GM12878 (cell line): ENCODE measurements around the gene DTL. TPM values are rescaled to one million over a fixed set of nuclear protein-coding genes. Genes with fewer than 3 reads are reported as not detected.

Source experiments
- ATAC-seq: fragments of 200-7000 bp; cut with Tn5 transposase; 3 replicates; pipeline ENCODE4 v1.9.1; 2020; ENCODE audit warnings: mild to moderate bottlenecking, moderate library complexity
- BruUV-seq: library from RNA; stranded (reverse); fragments of 400-500 nt; replicated peaks from 2 replicates; lab custom pipeline; 2021; lab: Mats Ljungman, UMichigan
- CTCF ChIA-PET: fragments of 300-600 bp; sonication (Branson Sonifier 250); formaldehyde crosslinking; extraction: SDS; loops from one replicate; lab custom pipeline; 2021; ENCODE audit warnings: inconsistent platforms; lab: Yijun Ruan, JAX
- POLR2A ChIA-PET: fragments of 350-600 bp; formaldehyde crosslinking; extraction: SDS; loops from one replicate; lab custom pipeline; 2021; ENCODE audit warnings: inconsistent platforms; lab: Charles Lee
- RAD21 ChIA-PET: fragments of 300-600 bp; sonication (Branson Sonifier 250); formaldehyde crosslinking; loops from one replicate; lab custom pipeline; 2023; ENCODE audit warnings: antibody characterized with exemption; ENCODE audit not compliant: unreplicated experiment; lab: Charles Lee
- SMC1A ChIA-PET: fragments of 300-600 bp; sonication (Branson Sonifier 250); formaldehyde crosslinking; loops from one replicate; lab custom pipeline; 2023; ENCODE audit not compliant: unreplicated experiment, uncharacterized antibody; lab: Charles Lee
- DNase-seq: peaks from one replicate; pipeline ENCODE4 v3.0.0-alpha.2; 2011; ENCODE audit warnings: low read depth, low spot score
- FAIRE-seq: peaks from 3 replicates; lab custom pipeline; 2011; peaks lifted over from hg19 to GRCh38; lab: Jason Lieb, UNC
- H2AFZ ChIP-seq: 2 replicates; pipeline ENCODE4 v1.6.0; 2011; ENCODE audit warnings: low read depth, low read length, control low read depth; ENCODE audit not compliant: control insufficient read depth
- H3K27ac ChIP-seq: 2 replicates; pipeline ENCODE4 v1.5.1; 2011; ENCODE audit warnings: control low read depth; ENCODE audit not compliant: control insufficient read depth, insufficient read depth
- H3K27me3 ChIP-seq, 2 experiments: replicated peaks in 1 of 2; 2 replicates each; pipeline versions ENCODE4 v1.6.0 to v1.6.1; 2011; ENCODE audit warnings: low read length in 1 of 2; ENCODE audit not compliant: control insufficient read depth in 2 of 2, insufficient read depth in 2 of 2
- H3K36me3 ChIP-seq, 2 experiments: 2 replicates each; pipeline ENCODE4 v1.5.1; 2011; ENCODE audit warnings: low read length in 1 of 2; ENCODE audit not compliant: control insufficient read depth in 2 of 2, insufficient read depth in 2 of 2
- H3K4me1 ChIP-seq: 2 replicates; pipeline ENCODE4 v1.6.1; 2011; ENCODE audit warnings: mild to moderate bottlenecking, low read length, moderate library complexity, mixed read lengths; ENCODE audit not compliant: control insufficient read depth, insufficient read depth
- H3K4me2 ChIP-seq: 2 replicates; pipeline ENCODE4 v1.6.0; 2011; ENCODE audit warnings: control low read depth; ENCODE audit not compliant: control insufficient read depth, insufficient read depth
- H3K4me3 ChIP-seq: fragments of 200-600 bp; sonication (generic); 2 replicates; pipeline ENCODE4 v1.5.1; 2016
- H3K79me2 ChIP-seq: 2 replicates; pipeline ENCODE4 v1.6.0; 2011; ENCODE audit warnings: low read length; ENCODE audit not compliant: control insufficient read depth, insufficient read depth
- H3K9ac ChIP-seq: 2 replicates; pipeline ENCODE4 v1.8.0; 2011; ENCODE audit warnings: low read length, control low read depth, mixed read lengths; ENCODE audit not compliant: control insufficient read depth, insufficient read depth
- H3K9me3 ChIP-seq: replicated peaks from 3 replicates; pipeline ENCODE4 v1.5.1; 2011; ENCODE audit warnings: mild to moderate bottlenecking, low read length; ENCODE audit not compliant: control insufficient read depth, insufficient read depth
- H4K20me1 ChIP-seq: 2 replicates; pipeline ENCODE4 v1.6.0; 2011; ENCODE audit not compliant: control insufficient read depth, insufficient read depth
- EP300 ChIP-seq, 2 experiments: fragments of 150-350 bp in 1 of 2; IDR thresholded peaks; 2 replicates each; pipeline ENCODE4 v1.6.1; 2011 to 2012; ENCODE audit warnings: low read depth in 2 of 2, low read length in 2 of 2, borderline replicate concordance in 1 of 2, improper control_type of control experiment in 1 of 2, inconsistent platforms in 1 of 2; ENCODE audit not compliant: control insufficient read depth in 1 of 2
- SREBF2 ChIP-seq: IDR thresholded peaks from 2 replicates; pipeline ENCODE4 v1.6.1; 2012; ENCODE audit warnings: mild to moderate bottlenecking, low read length
- WGBS: methylation state at CpG from one replicate; pipeline ENCODE4 v1.1.6; 2016; ENCODE audit warnings: low lambda C conversion rate; ENCODE audit not compliant: insufficient replicate concordance, insufficient coverage; ENCODE audit errors: missing lambda C conversion rate; 5-methylcytosine and 5-hydroxymethylcytosine counted together
- in situ Hi-C: fragments of 300-500 bp; cut with MboI; formaldehyde crosslinking; loops from 9 replicates; pipeline ENCODE4 v1.14.3; 2018; ENCODE audit warnings: mixed read lengths
- intact Hi-C: fragments of 100-400 bp; cut with micrococcal nuclease; formaldehyde crosslinking; loops from one replicate; pipeline ENCODE4 v1.14.2; 2022; ENCODE audit not compliant: unreplicated experiment
- polyA plus RNA-seq, 11 experiments: library from polyadenylated mRNA; depleted of rRNA in 4 of 11; unstranded in 6 of 11; stranded (reverse) in 5 of 11; fragments of >200 nt; fragmentation: Nextera tagmentation in 4 of 11; fragmentation: Illumina TruSeq in 1 of 11; extraction: Ambion mirVana in 4 of 11; extraction: Trizol in 1 of 11; gene quantifications; 1 replicate in 1 of 11; 2 replicates in 10 of 11; pipeline versions ENCODE4 v1.2.1 to v1.2.3, GENCODE V29; 2011 to 2016; ENCODE audit warnings: inconsistent platforms in 2 of 11, missing spikeins in 2 of 11, low read depth in 1 of 11
- total RNA-seq, 4 experiments: library from RNA; depleted of rRNA in 3 of 4; stranded (reverse); fragments of >200 nt in 3 of 4; fragmentation: Illumina TruSeq in 1 of 4; extraction: Trizol in 1 of 4; gene quantifications; 2 replicates each; pipeline versions ENCODE4 v1.2.1 to v1.2.3, GENCODE V29; 2013 to 2021
- TF ChIP-seq, protein P1 (sequence below): fragments of 450-650 bp; formaldehyde crosslinking; IDR thresholded peaks from 2 replicates; pipeline ENCODE4 v1.5.0; 2022; ENCODE audit warnings: mild to moderate bottlenecking, missing genetic modification characterization
- TF ChIP-seq, protein P2 (sequence below): IDR thresholded peaks from 2 replicates; pipeline ENCODE4 v1.6.1; 2012; ENCODE audit warnings: mild to moderate bottlenecking, low read depth, low read length

The DTL gene
- total and polyA plus RNA-seq, 10 of the 15 experiments (the other 5 are each of a cell fraction or from before 2014, with no cell fraction given) = 24.1 to 73.4 (median 52.2) TPM

DNA sequence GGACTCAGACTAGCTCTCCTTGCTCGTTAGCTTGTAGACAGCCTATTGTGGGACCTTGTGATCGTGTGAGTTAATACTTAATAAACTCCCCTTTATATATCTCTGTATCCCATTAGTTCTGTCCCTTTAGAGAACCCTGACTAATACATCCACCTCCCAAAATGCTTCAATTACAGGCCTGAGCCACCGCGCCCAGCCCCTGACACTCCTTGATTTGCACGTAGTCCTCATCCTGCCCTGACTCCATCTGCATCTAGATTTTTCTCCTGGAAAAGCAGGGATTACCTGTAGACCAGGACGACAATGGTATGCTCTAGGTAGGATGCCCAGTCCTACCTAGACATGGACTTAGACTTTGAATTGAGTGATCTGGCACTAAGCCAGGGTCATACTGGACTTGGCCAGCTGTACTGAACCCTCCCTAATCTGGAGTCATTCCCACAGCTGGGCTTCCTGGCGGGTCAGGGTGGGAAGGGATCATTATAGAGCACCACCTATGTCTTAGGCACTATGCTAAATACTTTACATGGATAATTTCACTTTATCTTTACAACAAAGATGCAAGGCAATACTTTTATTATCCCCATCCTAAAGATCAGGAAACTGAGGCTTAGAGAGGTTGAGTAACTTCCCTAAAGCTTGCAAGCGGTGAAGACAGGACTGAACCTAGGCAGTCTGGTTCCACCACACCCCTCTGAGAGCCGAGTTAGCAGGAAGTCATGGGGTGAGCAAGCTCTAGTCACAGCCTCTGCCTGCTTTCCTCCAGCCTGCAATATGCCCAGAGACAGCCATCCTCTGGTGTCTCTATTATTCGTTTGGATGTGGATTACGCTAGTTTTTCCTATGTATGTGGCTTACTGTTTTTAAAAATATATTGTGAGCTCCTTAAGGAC is 89.4 kb downstream of the DTL start:
- H3K9me3 ChIP-seq = no peaks in the 10 kb centered on the region
- CTCF ChIA-PET = no interaction called here
- H3K36me3 ChIP-seq = peaks cover 0 to 2% of the 10 kb centered on the region in 2 experiments; a peak in 3 of 4 replicates
- H3K27ac ChIP-seq = no peak overlapping the region
- intact Hi-C loops (no loop called here), in situ Hi-C loops (no loop called here)
- TF ChIP-seq, protein P1, sequence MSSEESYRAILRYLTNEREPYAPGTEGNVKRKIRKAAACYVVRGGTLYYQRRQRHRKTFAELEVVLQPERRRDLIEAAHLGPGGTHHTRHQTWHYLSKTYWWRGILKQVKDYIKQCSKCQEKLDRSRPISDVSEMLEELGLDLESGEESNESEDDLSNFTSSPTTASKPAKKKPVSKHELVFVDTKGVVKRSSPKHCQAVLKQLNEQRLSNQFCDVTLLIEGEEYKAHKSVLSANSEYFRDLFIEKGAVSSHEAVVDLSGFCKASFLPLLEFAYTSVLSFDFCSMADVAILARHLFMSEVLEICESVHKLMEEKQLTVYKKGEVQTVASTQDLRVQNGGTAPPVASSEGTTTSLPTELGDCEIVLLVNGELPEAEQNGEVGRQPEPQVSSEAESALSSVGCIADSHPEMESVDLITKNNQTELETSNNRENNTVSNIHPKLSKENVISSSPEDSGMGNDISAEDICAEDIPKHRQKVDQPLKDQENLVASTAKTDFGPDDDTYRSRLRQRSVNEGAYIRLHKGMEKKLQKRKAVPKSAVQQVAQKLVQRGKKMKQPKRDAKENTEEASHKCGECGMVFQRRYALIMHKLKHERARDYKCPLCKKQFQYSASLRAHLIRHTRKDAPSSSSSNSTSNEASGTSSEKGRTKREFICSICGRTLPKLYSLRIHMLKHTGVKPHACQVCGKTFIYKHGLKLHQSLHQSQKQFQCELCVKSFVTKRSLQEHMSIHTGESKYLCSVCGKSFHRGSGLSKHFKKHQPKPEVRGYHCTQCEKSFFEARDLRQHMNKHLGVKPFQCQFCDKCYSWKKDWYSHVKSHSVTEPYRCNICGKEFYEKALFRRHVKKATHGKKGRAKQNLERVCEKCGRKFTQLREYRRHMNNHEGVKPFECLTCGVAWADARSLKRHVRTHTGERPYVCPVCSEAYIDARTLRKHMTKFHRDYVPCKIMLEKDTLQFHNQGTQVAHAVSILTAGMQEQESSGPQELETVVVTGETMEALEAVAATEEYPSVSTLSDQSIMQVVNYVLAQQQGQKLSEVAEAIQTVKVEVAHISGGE (CRISPR knock-in tag) = no peak
- TF ChIP-seq SREBF2 (no peak), EP300 (IDR thresholded peaks at IDR 0.05; ENCODE audit: borderline replicate concordance in 1 of 2, control insufficient read depth in 1 of 2, low read depth in 2 of 2, low read length in 2 of 2) (no peak)
- TF ChIP-seq, protein P2, sequence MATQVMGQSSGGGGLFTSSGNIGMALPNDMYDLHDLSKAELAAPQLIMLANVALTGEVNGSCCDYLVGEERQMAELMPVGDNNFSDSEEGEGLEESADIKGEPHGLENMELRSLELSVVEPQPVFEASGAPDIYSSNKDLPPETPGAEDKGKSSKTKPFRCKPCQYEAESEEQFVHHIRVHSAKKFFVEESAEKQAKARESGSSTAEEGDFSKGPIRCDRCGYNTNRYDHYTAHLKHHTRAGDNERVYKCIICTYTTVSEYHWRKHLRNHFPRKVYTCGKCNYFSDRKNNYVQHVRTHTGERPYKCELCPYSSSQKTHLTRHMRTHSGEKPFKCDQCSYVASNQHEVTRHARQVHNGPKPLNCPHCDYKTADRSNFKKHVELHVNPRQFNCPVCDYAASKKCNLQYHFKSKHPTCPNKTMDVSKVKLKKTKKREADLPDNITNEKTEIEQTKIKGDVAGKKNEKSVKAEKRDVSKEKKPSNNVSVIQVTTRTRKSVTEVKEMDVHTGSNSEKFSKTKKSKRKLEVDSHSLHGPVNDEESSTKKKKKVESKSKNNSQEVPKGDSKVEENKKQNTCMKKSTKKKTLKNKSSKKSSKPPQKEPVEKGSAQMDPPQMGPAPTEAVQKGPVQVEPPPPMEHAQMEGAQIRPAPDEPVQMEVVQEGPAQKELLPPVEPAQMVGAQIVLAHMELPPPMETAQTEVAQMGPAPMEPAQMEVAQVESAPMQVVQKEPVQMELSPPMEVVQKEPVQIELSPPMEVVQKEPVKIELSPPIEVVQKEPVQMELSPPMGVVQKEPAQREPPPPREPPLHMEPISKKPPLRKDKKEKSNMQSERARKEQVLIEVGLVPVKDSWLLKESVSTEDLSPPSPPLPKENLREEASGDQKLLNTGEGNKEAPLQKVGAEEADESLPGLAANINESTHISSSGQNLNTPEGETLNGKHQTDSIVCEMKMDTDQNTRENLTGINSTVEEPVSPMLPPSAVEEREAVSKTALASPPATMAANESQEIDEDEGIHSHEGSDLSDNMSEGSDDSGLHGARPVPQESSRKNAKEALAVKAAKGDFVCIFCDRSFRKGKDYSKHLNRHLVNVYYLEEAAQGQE = no peak
- RAD21 ChIA-PET = no interaction called here
- POLR2A ChIA-PET = interaction anchor here (0.7 to 0.8 kb wide), 2 partner anchors 12 to 23 kb away, joined by 4 to 5 read pairs; no protein-coding TSS in a partner anchor
- SMC1A ChIA-PET = no interaction called here
- H3K4me2 ChIP-seq = no peak overlapping the region
- no peaks in the 10 kb centered on the region for H3K4me1 ChIP-seq
- no peaks in the 10 kb centered on the region for H4K20me1 ChIP-seq
- no peak for DNase-seq
- WGBS = 67% methylated on average over 11 of the region's 11 CpGs
- no peak overlapping the region for H2AFZ ChIP-seq
- no peak overlapping the region for H3K9ac ChIP-seq
- H3K27me3 ChIP-seq = no peaks in the 10 kb centered on the region
- no peak overlapping the region for H3K4me3 ChIP-seq
- BruUV-seq = no TSS peak
- FAIRE-seq = no peak
- H3K79me2 ChIP-seq = no peaks in the 10 kb centered on the region
- no peak for ATAC-seq
